HL-60 (cell line): Measurements from ENCODE around the gene KLK5.

Experiments used
- DNase-seq, 2 experiments: peaks; one replicate each; pipeline ENCODE4 v3.0.0-alpha.2; 2010 to 2020; ENCODE audit warnings: low read depth in 1 of 2, low spot score in 1 of 2
- H3K27ac ChIP-seq: fragments of 250-450 bp; sonication (Bioruptor Pico); replicated peaks from 2 replicates; pipeline ENCODE4 v1.5.1; 2020; ENCODE audit warnings: mild to moderate bottlenecking, moderate library complexity
- H3K27me3 ChIP-seq: fragments of 250-450 bp; sonication (Bioruptor Pico); 2 replicates; pipeline ENCODE4 v1.5.1; 2021; ENCODE audit warnings: mild to moderate bottlenecking, moderate library complexity; ENCODE audit not compliant: insufficient read depth, poor library complexity, severe bottlenecking
- H3K4me3 ChIP-seq: replicated peaks from 2 replicates; pipeline ENCODE4 v1.5.1; 2011; ENCODE audit warnings: mild to moderate bottlenecking, control low read depth, low read length; ENCODE audit not compliant: insufficient read depth
- GABPA ChIP-seq: IDR thresholded peaks from 2 replicates; pipeline ENCODE4 v1.6.1; 2012; ENCODE audit warnings: low read depth
- POLR2AphosphoS5 ChIP-seq: IDR thresholded peaks from 2 replicates; pipeline ENCODE4 v1.6.1; 2012; ENCODE audit warnings: low read depth
- SPI1 ChIP-seq: IDR thresholded peaks from 2 replicates; pipeline ENCODE4 v1.6.1; 2012; ENCODE audit warnings: low read depth, mild to moderate bottlenecking, borderline replicate concordance
- TF ChIP-seq, protein P1 (sequence below): IDR thresholded peaks from one replicate; pipeline ENCODE4 v1.5.1; 2011; ENCODE audit warnings: low read length, control low read depth, inconsistent platforms; ENCODE audit not compliant: insufficient read depth
- TF ChIP-seq, protein P2 (sequence below): IDR thresholded peaks from 2 replicates; pipeline ENCODE4 v1.6.1; 2012; ENCODE audit warnings: low read depth; ENCODE audit not compliant: insufficient replicate concordance

Gene KLK5

DNA sequence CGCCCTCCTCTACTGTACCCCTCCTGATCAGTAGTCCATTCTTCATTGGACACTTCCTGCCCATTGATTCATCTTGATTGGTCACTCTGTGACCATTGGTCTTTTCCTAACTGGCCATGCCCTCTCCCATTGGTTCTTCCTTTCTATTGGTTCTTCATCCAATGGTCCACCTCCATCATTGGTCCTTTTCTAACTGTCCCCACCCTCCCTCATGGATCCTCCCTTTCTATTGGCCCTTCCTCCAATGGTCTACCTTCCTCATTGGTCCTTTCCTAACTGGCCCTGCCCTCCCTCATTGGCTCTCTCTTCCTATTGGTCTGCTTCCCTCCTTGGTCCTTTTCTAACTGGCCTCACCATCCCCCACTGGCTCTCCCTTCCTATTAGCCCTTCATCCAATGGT lies 9.4 kb upstream of the KLK5 start:
- TF ChIP-seq SPI1 (no peak), POLR2AphosphoS5 (no peak), GABPA (no peak)
- TF ChIP-seq, protein P1, sequence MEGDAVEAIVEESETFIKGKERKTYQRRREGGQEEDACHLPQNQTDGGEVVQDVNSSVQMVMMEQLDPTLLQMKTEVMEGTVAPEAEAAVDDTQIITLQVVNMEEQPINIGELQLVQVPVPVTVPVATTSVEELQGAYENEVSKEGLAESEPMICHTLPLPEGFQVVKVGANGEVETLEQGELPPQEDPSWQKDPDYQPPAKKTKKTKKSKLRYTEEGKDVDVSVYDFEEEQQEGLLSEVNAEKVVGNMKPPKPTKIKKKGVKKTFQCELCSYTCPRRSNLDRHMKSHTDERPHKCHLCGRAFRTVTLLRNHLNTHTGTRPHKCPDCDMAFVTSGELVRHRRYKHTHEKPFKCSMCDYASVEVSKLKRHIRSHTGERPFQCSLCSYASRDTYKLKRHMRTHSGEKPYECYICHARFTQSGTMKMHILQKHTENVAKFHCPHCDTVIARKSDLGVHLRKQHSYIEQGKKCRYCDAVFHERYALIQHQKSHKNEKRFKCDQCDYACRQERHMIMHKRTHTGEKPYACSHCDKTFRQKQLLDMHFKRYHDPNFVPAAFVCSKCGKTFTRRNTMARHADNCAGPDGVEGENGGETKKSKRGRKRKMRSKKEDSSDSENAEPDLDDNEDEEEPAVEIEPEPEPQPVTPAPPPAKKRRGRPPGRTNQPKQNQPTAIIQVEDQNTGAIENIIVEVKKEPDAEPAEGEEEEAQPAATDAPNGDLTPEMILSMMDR = no peak
- TF ChIP-seq, protein P2, sequence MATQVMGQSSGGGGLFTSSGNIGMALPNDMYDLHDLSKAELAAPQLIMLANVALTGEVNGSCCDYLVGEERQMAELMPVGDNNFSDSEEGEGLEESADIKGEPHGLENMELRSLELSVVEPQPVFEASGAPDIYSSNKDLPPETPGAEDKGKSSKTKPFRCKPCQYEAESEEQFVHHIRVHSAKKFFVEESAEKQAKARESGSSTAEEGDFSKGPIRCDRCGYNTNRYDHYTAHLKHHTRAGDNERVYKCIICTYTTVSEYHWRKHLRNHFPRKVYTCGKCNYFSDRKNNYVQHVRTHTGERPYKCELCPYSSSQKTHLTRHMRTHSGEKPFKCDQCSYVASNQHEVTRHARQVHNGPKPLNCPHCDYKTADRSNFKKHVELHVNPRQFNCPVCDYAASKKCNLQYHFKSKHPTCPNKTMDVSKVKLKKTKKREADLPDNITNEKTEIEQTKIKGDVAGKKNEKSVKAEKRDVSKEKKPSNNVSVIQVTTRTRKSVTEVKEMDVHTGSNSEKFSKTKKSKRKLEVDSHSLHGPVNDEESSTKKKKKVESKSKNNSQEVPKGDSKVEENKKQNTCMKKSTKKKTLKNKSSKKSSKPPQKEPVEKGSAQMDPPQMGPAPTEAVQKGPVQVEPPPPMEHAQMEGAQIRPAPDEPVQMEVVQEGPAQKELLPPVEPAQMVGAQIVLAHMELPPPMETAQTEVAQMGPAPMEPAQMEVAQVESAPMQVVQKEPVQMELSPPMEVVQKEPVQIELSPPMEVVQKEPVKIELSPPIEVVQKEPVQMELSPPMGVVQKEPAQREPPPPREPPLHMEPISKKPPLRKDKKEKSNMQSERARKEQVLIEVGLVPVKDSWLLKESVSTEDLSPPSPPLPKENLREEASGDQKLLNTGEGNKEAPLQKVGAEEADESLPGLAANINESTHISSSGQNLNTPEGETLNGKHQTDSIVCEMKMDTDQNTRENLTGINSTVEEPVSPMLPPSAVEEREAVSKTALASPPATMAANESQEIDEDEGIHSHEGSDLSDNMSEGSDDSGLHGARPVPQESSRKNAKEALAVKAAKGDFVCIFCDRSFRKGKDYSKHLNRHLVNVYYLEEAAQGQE = no peak
- no peak overlapping the region for H3K4me3 ChIP-seq
- H3K27ac ChIP-seq = no peak overlapping the region
- DNase-seq = no peak
- no peaks in the 10 kb centered on the region for H3K27me3 ChIP-seq

DNA sequence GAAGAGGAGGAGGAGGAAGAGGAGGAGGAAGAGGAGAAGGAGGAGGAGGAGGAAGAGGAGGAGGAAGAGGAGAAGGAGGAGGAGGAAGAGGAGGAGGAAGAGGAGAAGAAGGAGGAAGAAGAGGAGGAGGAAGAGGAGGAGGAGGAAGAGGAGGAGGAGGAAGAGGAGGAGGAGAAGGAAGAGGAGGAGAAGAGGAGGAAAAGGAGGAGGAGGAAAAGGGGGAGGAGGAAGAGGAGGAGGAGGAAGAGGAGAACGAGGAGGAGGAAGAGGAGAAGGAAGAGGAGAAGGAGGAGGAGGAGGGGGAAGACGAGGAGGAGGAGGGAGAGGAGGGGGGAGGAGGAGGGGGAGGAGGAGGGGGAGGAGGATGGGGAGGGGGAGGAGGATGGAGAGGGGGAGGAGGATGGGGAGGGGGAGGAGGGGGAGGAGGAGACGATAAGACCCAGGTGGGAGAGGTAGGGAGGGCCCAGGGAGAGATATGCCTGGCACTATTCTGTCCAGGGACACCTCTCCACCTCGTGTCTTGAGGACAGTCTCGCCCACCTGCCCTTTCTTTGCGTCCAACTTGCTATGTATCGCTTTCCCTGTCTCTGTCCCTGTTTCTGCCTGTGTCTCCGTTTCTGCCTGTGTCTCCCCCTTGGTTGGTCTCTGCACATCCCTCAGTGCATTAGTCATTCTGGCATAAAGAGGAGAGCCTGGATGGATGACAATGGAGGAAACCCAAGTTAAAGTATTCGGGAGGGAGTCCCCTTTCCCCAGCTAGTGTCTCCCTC lies 7.1 kb upstream of the KLK5 start:
- Histone ChIP-seq H3K27me3 (no peaks in the 10 kb centered on the region), H3K27ac (no peak overlapping the region), H3K4me3 (no peak overlapping the region)
- DNase-seq = no peak
- TF ChIP-seq GABPA (no peak), SPI1 (no peak), POLR2AphosphoS5 (no peak)
- TF ChIP-seq, protein P1 = no peak
- TF ChIP-seq, protein P2 = no peak

DNA sequence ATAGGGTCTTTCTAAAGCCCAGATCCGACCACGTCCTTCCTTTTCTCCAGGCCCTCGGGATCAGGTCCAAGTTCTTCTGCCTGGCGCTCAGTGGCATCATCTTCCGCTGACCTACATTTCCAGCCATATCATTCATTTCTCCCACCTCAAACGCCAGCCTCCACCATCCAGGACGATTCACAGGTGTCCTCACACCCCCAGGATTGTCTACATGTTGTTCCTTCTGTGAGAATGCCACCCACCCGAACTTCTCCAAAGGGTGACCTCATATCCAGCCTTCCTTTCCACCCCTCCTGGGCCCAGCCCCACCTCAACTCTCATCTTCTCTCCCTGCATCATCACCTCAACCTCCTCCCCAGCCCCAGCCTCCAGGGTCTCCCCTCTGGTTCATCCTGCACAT lies 4.7 kb upstream of the KLK5 start:
- Histone ChIP-seq H3K4me3 (no peak overlapping the region), H3K27me3 (no peaks in the 10 kb centered on the region), H3K27ac (no peak overlapping the region)
- DNase-seq = no peak
- TF ChIP-seq GABPA (no peak), POLR2AphosphoS5 (no peak), SPI1 (no peak)
- TF ChIP-seq, protein P2 = no peak
- TF ChIP-seq, protein P1 = no peak
